GM18502 (cell line): Measurements from ENCODE around the gene LRMDA.

Source experiments
- ATAC-seq: cut with Tn5 transposase; IDR thresholded peaks from one replicate; pipeline ENCODE4 v1.9.1; 2021; ENCODE audit warnings: mild to moderate bottlenecking; ENCODE audit not compliant: unreplicated experiment, poor library complexity

The LRMDA gene

DNA sequence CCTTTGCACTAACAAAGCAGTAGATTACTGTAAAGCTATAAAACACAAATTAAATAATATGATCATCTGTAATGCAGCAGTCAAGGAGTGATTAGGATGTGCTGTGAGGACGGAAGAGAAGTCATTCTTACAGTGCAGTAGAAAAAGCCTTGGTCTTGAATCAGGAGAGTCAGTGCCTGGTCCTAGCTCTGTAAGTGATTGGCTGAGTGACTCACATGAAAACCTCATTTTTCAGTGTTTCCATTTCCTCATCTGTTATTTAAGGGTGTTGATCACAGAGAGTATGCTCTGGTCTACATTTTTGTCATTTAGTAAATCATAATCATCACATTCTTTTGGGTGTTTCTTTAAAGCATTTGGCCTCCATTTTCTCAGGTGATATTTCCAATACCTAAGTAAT lies 717.8 kb downstream of the LRMDA start:
- ATAC-seq, result no peak

DNA sequence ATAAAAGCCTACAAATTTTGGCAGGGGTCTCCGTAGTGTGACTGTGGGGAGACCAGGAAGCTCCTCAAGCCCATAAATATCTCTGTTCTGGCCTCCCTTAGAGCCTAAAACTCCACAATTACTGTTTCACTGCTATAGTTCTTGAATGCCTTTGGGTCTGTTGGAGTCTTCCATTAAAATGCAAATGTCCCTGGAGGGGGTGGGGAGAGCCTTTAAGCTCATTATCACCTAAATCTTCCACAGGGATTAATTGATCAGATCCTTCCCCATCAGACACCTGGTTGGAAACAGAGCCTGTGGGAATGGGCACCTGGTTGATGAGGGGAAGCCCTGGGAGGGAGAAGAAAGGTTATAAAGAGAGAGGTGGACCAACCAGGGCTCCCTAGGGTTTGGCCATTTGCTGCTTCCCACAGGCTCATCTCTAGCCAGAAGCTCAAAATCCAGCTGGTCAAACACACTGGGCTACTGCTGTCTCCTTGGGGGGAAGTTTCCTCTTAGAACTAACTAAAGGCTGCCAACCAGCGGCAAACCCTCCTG lies 718.2 kb downstream of the LRMDA start:
- ATAC-seq, result no peak

DNA sequence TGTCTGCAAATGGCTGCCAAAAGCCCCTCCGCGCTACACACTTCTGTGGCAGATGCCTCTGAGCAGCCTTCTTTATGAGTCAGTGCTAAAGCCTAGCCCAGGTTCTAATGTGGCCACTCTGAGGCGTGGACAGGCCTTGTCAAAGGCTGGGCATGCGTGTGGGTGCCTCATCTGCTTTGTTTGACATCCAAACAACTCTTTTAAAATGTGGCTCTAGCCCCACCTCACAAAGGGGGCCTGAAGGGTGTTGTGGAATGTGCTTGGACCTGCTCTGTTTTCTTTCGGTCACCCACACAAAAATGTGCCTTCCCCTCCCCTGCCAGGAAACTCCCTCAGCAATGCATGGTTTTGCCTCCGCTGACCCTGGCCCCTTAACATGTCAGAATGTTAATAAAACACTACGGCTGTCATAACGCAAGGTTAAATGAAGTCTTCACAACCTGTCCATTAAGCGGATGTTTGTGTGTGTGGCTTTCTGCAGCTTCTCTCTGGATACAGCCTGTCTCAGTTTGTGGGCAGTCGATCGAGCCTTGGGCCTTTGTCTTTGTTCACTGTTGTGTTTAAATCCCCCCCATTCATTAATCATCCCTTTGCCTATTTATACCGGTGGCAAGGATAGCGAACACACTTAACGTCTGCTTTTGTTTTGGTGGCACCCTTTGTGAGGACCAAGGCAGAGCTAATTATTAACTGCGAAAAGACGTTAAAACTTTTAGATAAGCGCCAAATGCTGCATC lies 718.9 kb downstream of the LRMDA start:
- no peak for ATAC-seq

GRCh38 chr10:76150876-76151288 lies 719.5 kb downstream of the LRMDA start:
- no peak for ATAC-seq

- ATAC-seq, result no peak
These were observed 720.8 kb downstream of the LRMDA start for GRCh38 chr10:76152186-76152585.

- ATAC-seq, result no peak
These were observed 724.5 kb downstream of the LRMDA start for GRCh38 chr10:76155961-76156360.

DNA sequence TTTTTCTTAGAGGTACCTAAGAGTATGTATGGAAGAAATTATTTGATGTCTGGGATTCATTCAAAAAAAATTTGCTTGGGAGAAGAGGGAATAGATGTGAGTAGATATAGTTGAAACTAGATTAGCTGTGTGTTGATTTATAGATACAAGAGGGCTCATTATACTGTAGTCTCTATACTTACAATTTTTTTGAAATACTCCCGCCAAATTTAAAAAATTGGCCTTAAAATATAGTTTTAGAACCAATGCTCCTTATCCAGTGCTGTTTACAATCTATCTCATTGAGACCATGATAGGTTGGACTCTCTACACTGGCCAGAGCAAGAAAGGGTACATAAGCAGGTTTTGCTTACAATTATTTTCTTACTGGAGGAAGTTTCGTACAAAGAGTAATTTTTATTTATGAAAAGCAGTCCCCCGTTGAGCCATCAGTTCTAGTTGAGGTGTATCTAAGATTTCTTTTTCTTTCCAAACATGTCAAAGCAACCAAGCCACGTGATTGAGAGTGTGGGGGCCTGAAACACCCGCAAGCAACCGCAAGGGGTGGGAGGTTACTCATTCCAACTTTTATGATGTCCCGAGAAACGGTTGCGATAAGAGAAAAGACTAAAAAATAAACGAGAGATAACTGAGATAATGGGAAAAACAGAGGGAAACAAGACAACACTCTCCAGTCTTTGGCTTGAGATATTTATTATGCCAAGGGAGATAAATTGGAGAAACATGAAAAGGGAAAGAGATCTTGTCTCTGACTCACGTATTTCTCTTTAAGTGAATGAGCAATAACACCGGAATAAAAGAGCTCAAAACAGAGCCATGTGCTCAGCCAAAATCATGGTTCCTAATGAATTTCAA lies 729.2 kb downstream of the LRMDA start:
- no peak for ATAC-seq

DNA sequence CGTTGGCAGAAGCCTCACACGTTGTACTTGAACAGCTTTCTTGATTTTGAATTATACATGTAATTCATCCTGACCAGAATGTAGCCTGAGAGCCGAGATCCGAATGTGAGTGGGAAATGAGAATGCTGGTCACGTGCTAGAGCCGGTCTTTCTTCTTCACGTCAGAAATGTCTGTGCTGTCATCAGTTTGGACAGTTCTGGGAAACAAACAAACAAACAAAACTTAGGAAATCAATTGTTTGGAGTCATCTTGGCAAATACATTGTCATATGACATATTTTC lies 729.8 kb downstream of the LRMDA start:
- no peak for ATAC-seq

- no peak for ATAC-seq
These were observed 737.0 kb downstream of the LRMDA start for GRCh38 chr10:76168437-76168836.

- ATAC-seq, result no peak
These were observed 737.8 kb downstream of the LRMDA start for GRCh38 chr10:76169246-76169645.

DNA sequence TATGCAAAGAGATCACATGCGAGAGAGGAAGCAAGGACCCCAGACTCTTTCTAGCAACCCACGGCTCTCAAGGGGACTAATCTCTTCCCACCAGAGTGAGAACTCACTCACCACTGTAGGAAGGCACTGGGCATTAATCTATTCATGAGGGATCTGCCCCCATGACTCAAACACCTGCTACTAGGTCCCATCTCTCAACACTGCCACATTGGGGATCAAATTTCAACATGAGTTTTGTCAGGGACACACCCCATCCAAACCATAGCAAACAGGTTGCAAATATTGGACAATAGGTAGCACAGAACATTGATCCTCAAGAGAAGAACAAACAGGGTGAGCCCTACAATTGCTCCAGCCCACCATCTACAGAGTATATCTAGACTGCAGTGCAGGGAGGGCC lies 740.6 kb downstream of the LRMDA start:
- ATAC-seq, result no peak

GRCh38 chr10:76175533-76176165 lies 744.2 kb downstream of the LRMDA start:
- ATAC-seq, result no peak

- no peak for ATAC-seq
These were observed 744.7 kb downstream of the LRMDA start for GRCh38 chr10:76176166-76176550.

GRCh38 chr10:76177936-76178335 lies 746.5 kb downstream of the LRMDA start:
- no peak for ATAC-seq

DNA sequence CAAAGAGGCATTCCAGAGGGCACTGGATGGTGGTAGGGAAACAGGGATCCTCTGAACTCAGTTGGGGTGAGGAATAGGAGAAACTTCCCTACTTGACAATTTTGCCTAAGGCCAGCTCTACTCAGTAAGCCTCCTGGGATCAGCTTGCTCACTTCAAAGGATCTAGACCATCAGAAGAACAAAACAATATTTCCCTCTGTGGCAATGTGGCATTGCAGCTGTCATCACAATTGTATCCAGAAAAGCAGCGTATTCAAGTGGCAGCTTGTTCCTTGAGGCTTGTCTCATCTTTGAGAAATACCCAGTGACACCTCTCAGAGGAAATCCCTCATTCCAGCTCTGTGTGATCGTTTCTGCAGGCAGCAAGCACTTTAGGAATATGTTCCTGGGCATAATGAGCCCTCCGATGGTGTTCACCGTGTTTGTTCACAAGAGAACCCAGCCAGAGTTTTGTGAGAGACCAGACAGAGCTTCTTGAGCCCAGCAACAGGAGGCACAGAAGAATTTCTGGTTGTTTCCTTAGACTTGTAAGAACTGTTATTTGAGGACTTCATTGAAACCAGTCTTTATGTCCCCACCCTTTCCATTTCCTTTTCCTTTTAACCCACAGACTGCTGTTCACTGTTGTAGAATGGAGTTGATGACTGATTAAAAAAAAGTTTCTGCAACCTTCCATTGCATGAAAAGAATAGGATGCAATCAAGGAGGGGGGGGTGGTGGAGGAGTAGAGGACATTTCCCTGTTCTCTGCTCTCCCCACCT lies 747.3 kb downstream of the LRMDA start:
- no peak for ATAC-seq

DNA sequence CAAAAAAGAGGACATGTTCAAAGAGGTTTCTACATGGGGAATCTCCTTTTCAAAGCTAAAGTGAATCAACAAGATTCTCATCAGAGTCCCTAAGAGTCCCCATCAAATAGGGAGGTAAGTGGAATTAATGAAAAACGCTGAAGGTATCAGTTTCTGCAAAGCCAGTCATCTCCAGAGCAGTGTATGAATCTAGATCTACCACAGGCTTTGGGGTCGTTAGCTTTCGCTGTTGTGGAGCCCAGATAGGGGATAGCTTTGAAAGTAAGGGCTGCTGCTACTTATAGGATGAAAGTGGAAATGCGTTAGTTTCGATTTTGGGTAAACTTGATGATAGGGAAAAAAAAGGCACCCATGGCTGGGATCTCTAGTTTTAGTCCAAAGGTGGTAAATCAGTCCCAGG lies 748.4 kb downstream of the LRMDA start:
- no peak for ATAC-seq

GRCh38 chr10:76184647-76185046 lies 753.2 kb downstream of the LRMDA start:
- ATAC-seq, result no peak

DNA sequence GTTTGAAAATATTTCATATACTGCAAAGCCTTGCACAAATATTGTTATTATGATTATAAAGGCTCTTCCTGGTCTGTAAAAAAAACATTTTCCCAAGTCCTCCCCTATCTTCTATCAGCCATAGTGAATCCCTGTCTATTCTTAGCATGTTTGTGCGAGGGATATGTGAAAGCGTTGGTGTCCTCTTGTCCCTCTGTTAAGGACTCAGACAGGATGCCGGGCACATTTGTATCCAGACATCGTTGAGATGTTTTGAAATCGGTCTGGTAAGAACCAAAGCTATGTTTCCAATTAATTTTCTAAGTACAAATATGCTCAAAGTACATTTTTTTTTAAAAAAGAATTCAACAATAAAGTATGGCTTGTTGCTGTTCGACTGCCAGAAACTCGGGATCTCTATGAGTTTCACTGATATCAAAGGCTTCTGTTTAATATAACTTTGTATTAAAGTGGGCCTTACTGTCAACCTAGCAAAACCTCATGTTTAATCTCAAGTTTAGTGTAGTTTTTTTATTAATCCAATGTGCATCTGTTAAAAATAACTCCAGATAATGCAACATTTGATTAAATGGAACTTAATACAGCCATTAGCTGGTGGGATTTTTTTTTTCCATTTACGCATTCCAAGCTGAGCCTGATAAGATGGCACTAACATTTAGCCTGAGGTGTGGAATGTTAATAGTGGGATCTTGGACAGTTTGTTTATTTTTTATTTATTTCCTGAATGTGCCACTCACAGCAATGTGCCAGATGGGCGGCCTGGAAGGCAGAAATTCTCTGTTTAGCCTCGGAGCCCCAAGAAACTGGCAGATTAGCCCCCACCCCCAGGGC lies 754.3 kb downstream of the LRMDA start:
- no peak for ATAC-seq

DNA sequence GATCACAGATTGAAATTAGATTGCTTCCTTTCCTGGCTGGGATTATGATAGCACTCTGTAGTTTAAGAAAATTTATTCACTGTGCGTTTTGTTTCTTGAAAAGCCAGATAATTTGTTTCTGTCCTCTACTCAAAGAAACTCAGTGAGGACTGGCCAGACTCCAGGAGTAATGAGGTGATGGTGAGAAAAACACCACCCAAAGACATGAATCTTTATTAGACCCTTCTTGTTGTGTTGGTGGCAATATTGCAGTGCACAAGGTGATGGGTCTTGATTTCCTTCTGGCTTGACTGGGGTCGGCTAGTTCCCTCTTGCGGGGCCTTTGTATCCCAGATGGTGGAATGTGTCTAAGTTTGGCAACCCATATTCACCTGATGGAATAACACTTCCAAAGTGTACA lies 756.8 kb downstream of the LRMDA start:
- ATAC-seq, result no peak
